Thoracic aorta endothelial cell (primary cell): Measurements from ENCODE around the gene FAM217A. TPM values are rescaled to one million over a fixed set of nuclear protein-coding genes. Genes with fewer than 3 reads are reported as not detected.

ENCODE experiments used
- total RNA-seq: library from RNA; depleted of rRNA; stranded (reverse); fragments of >200 nt; gene quantifications from 2 replicates; pipeline ENCODE4 v1.2.3, GENCODE V29; 2012

The FAM217A gene
- total RNA-seq = not detected in 2 replicates

GRCh38 chr6:4078691-4079471 lies at the start of gene FAM217A:
Gene FAM217A, minus strand, starts transcription at chr6:4079137. Its CDS starts 1,723 bp downstream, at chr6:4077414.

Other genes with a start within 250 kb of the FAM217A start
- 4.7 TPM in 2 replicates for gene FAM50B, start 229.8 kb downstream of the FAM217A start, total RNA-seq
- 145 and 148 TPM in 2 replicates for gene ECI2, start 56.4 kb upstream of the FAM217A start, total RNA-seq